ENCODE results near the gene TXNDC16.

DNA sequence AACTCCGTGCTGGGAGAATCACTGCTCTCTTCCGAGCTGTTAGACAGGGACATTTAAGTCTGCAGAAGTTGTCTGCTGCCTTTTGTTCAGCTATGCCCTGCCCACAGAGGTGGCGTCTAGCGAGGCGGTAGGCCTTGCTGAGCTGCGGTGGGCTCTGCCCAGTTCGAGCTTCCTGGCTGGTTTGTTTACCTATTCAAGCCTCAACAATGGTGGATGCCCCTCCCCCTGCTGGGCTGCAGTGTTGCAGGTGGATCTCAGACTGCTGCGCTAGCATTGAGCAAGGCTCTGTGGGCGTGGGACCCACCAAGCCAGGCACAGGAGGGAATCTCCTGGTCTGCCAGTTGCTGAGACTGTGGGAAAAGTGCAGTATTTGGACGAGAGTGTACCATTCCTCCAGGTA lies 44.0 kb upstream of the TXNDC16 start:
- TF ChIP-seq TAF1 (IDR thresholded peaks at IDR 0.05; ENCODE audit: control insufficient read depth, extremely low read depth, insufficient read depth, low read length, severe bottlenecking) = no peak
- TF ChIP-seq CHD2 (IDR thresholded peaks at IDR 0.05; ENCODE audit: low read depth, low read length) = no peak
- TF ChIP-seq, protein P1, sequence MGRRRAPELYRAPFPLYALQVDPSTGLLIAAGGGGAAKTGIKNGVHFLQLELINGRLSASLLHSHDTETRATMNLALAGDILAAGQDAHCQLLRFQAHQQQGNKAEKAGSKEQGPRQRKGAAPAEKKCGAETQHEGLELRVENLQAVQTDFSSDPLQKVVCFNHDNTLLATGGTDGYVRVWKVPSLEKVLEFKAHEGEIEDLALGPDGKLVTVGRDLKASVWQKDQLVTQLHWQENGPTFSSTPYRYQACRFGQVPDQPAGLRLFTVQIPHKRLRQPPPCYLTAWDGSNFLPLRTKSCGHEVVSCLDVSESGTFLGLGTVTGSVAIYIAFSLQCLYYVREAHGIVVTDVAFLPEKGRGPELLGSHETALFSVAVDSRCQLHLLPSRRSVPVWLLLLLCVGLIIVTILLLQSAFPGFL (CRISPR knock-in tag; IDR thresholded peaks at IDR 0.05) = no peak
- TF ChIP-seq, protein P2, sequence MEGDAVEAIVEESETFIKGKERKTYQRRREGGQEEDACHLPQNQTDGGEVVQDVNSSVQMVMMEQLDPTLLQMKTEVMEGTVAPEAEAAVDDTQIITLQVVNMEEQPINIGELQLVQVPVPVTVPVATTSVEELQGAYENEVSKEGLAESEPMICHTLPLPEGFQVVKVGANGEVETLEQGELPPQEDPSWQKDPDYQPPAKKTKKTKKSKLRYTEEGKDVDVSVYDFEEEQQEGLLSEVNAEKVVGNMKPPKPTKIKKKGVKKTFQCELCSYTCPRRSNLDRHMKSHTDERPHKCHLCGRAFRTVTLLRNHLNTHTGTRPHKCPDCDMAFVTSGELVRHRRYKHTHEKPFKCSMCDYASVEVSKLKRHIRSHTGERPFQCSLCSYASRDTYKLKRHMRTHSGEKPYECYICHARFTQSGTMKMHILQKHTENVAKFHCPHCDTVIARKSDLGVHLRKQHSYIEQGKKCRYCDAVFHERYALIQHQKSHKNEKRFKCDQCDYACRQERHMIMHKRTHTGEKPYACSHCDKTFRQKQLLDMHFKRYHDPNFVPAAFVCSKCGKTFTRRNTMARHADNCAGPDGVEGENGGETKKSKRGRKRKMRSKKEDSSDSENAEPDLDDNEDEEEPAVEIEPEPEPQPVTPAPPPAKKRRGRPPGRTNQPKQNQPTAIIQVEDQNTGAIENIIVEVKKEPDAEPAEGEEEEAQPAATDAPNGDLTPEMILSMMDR (IDR thresholded peaks at IDR 0.05 in 2 of 3, conservative IDR thresholded peaks at IDR 0.05 in 1 of 3; ENCODE audit: insufficient read depth in 2 of 3, low read depth in 1 of 3, low read length in 3 of 3) = no peak
- no peak for TF ChIP-seq ZNF124 (CRISPR knock-in tag; IDR thresholded peaks at IDR 0.05)
- no peak for TF ChIP-seq HDAC6 (IDR thresholded peaks at IDR 0.05; ENCODE audit: low read depth, low read length)
- no peak for TF ChIP-seq U2AF2 (optimal IDR thresholded peaks at IDR 0.05; ENCODE audit: low read depth, low read length)
- TF ChIP-seq NFIC (IDR thresholded peaks at IDR 0.05) = no peak
- TF ChIP-seq, protein P3, sequence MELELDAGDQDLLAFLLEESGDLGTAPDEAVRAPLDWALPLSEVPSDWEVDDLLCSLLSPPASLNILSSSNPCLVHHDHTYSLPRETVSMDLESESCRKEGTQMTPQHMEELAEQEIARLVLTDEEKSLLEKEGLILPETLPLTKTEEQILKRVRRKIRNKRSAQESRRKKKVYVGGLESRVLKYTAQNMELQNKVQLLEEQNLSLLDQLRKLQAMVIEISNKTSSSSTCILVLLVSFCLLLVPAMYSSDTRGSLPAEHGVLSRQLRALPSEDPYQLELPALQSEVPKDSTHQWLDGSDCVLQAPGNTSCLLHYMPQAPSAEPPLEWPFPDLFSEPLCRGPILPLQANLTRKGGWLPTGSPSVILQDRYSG (tag; conservative IDR thresholded peaks at IDR 0.05; ENCODE audit: low read depth) = no peak
- no peak for TF ChIP-seq MAFG (tag; conservative IDR thresholded peaks at IDR 0.05)
- TF ChIP-seq ESRRA (IDR thresholded peaks at IDR 0.05; ENCODE audit: borderline replicate concordance, low read depth) = no peak
- TF ChIP-seq ZNF311 (CRISPR knock-in tag; IDR thresholded peaks at IDR 0.05) = no peak
- TF ChIP-seq EP300 (IDR thresholded peaks at IDR 0.05; ENCODE audit: low read length) = no peak
- no peak for TF ChIP-seq GTF2F1 (IDR thresholded peaks at IDR 0.05; ENCODE audit: low read depth, low read length)

Data from K562 (cell line).